IPS-15b (cell line): ENCODE results near the gene TARS1.
"Not testable (repeated sequence)": the region's sequence is repeated elsewhere in the genome, so short reads cannot be mapped to it uniquely, and the experiment has no call there.

Experiments
- H3K27me3 ChIP-seq: one replicate; pipeline ENCODE4 v1.6.1; 2013; ENCODE audit warnings: low read length; ENCODE audit not compliant: control insufficient read depth, insufficient read depth
- H3K36me3 ChIP-seq: one replicate; pipeline ENCODE4 v1.6.1; 2013; ENCODE audit warnings: low read length; ENCODE audit not compliant: control insufficient read depth, insufficient read depth
- H3K4me1 ChIP-seq: one replicate; pipeline ENCODE4 v1.6.1; 2013; ENCODE audit warnings: mild to moderate bottlenecking, low read length; ENCODE audit not compliant: control insufficient read depth, insufficient read depth
- H3K4me3 ChIP-seq: one replicate; pipeline ENCODE4 v1.5.1; 2013; ENCODE audit warnings: low read depth, low read length
- H3K9ac ChIP-seq: one replicate; pipeline ENCODE4 v1.6.1; 2013; ENCODE audit warnings: low read depth, mild to moderate bottlenecking, low read length
- H3K9me3 ChIP-seq: one replicate; pipeline ENCODE4 v1.6.1; 2013; ENCODE audit warnings: mild to moderate bottlenecking, low read length; ENCODE audit not compliant: control insufficient read depth, insufficient read depth

TARS1 gene

GRCh38 chr5:33420946-33421345 is 19.8 kb upstream of the TARS1 start:
- Histone ChIP-seq H3K27me3 (no peaks in the 10 kb centered on the region), H3K4me1 (no peaks in the 10 kb centered on the region), H3K9ac (no peak overlapping the region), H3K4me3 (no peak overlapping the region), H3K9me3 (no peaks in the 10 kb centered on the region), H3K36me3 (no peaks in the 10 kb centered on the region)

DNA sequence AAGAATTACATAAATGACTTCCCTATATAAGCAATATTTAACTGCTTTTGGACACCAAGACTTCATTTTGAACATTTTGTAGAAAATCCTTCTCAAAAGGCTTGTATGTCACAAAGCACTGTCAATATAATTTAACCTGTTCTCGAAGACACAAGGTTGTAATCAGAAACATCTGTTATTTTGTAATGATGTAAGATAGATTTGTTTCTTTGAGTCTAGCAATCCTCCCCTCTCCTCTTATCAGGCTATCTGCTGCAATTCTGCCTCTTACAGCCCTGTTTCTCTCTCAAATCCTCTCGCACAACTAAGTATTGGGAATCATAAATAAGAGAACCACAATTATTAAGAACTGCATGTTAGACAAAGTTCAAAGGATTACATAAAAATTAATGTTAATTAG is 18.6 kb upstream of the TARS1 start:
- no peaks in the 10 kb centered on the region for H3K27me3 ChIP-seq
- no peaks in the 10 kb centered on the region for H3K4me1 ChIP-seq
- no peak overlapping the region for H3K9ac ChIP-seq
- H3K4me3 ChIP-seq = no peak overlapping the region
- no peaks in the 10 kb centered on the region for H3K9me3 ChIP-seq
- H3K36me3 ChIP-seq = no peaks in the 10 kb centered on the region

- no peaks in the 10 kb centered on the region for H3K9me3 ChIP-seq
These were observed 17.6 kb upstream of the TARS1 start for GRCh38 chr5:33423018-33423630.

DNA sequence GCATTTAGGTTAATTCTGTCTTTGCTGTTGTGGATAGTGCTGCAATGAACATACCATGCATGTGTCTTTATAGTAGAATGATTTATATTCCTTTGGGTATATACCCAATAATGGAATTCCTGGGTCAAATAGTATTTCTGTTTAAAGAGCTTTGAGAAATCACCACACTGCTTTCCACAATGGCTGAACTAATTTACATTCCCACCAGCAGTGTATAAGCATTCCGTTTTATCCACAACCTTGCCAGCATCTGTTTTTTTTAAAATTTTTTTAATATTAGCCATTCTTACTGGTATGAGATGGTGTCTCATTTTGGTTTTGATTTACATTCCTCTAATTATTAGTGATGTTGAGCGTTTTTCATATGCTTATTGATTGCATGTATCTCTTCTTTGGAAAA is 15.5 kb upstream of the TARS1 start:
- no peaks in the 10 kb centered on the region for H3K9me3 ChIP-seq
- H3K4me1 ChIP-seq = no peaks in the 10 kb centered on the region
- H3K36me3 ChIP-seq = no peaks in the 10 kb centered on the region
- no peak overlapping the region for H3K9ac ChIP-seq
- no peak overlapping the region for H3K4me3 ChIP-seq
- H3K27me3 ChIP-seq = no peaks in the 10 kb centered on the region

More at GRCh38 chr5:33423018-33423630, 17.6 kb upstream of the TARS1 start:
- H3K27me3 ChIP-seq = no peaks in the 10 kb centered on the region
- H3K4me3 ChIP-seq = no peak overlapping the region
- no peaks in the 10 kb centered on the region for H3K4me1 ChIP-seq
- no peak overlapping the region for H3K9ac ChIP-seq
- H3K36me3 ChIP-seq = no peaks in the 10 kb centered on the region

- Histone ChIP-seq H3K9ac (no peak overlapping the region), H3K27me3 (no peaks in the 10 kb centered on the region), H3K36me3 (no peaks in the 10 kb centered on the region)
These were observed 9.8 kb upstream of the TARS1 start for GRCh38 chr5:33430983-33431382.

GRCh38 chr5:33432656-33433055 is 8.1 kb upstream of the TARS1 start:
- Histone ChIP-seq H3K27me3 (no peaks in the 10 kb centered on the region), H3K9me3 (no peaks in the 10 kb centered on the region), H3K9ac (no peak overlapping the region), H3K4me1 (no peaks in the 10 kb centered on the region), H3K36me3 (no peaks in the 10 kb centered on the region), H3K4me3 (no peak overlapping the region)

More at GRCh38 chr5:33430983-33431382, 9.8 kb upstream of the TARS1 start:
- Histone ChIP-seq H3K4me1 (no peaks in the 10 kb centered on the region), H3K4me3 (no peak overlapping the region), H3K9me3 (no peaks in the 10 kb centered on the region)

DNA sequence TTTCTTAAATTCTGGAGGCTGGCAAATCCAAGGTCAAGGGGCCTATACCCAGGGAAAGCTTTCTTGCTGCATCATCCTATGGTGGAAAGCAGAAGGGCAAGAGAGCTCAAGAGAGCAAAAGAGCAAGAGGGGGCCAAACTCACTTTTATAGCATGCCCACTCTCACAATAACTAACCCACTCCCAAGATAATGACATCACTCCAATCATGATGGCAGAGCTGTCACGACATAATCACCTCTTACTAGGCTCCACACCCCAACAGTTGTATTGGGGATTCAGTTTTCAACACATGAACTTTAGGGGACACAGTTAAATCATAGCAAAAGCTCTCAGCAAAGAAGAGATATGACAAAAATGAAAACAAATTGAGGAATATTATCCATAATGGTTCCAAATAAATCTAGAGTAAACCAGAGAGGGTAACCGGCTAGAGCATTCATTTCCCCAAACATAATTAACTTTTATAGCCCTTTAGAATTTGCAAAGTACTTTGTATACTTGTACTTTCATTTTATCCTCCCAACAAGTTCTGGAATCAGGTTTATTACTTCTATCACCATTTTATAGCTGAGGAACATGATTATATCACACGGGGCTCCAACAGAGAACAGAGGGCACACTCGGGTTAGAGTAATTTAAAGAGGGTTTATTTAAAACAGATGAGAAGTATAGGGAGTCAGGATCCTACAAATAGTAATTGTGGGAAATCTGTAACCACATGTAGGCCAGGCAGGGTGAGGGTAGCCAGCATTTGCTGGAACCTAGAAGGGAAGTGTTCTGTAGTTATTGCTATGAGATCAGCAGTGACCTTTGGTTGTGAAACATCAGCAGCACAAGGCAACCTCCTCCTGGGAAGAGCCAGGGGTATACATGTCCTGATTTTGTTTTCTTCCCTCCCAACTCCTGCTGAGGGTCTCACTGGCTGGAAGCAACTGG is 7.2 kb upstream of the TARS1 start:
- H3K27me3 ChIP-seq = no peaks in the 10 kb centered on the region
- H3K9ac ChIP-seq = no peak overlapping the region
- no peaks in the 10 kb centered on the region for H3K9me3 ChIP-seq
- H3K4me3 ChIP-seq = no peak overlapping the region
- no peaks in the 10 kb centered on the region for H3K36me3 ChIP-seq
- H3K4me1 ChIP-seq = no peaks in the 10 kb centered on the region

- not testable (repeated sequence) for H3K9me3 ChIP-seq, H3K4me3 ChIP-seq, H3K4me1 ChIP-seq, H3K9ac ChIP-seq, H3K36me3 ChIP-seq, H3K27me3 ChIP-seq
These were observed 4.8 kb upstream of the TARS1 start for GRCh38 chr5:33435893-33436490.

DNA sequence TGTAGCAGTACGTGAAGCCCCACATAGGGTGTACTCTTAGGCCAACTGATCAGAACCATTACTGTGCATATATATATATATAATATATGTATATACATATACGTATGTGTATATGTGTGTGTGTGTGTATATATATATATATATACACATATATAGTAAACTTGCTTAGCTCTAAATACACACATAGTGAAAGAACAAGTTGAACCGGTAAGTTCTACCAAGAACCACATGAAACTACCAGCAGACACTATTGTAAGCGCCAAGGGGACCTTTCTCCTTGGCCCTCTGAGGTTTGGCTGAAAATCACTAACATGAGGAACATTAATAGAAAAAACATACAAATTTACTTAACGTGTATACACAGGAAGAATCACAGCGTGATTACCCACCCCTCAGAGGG is 1.8 kb upstream of the TARS1 start:
- Histone ChIP-seq H3K27me3 (no peaks in the 10 kb centered on the region), H3K36me3 (no peaks in the 10 kb centered on the region), H3K9ac (no peak overlapping the region), H3K9me3 (no peaks in the 10 kb centered on the region), H3K4me1 (peaks cover 5% of the 10 kb centered on the region), H3K4me3 (peak overlapping the region; percentile 97)

GRCh38 chr5:33439905-33440481 is 772 bp upstream of the TARS1 start:
- no peaks in the 10 kb centered on the region for H3K9me3 ChIP-seq
- peaks cover 3% of the 10 kb centered on the region for H3K36me3 ChIP-seq
- peak overlapping the region; percentile 97 for H3K4me3 ChIP-seq
- H3K4me1 ChIP-seq = peaks cover 14% of the 10 kb centered on the region
- no peaks in the 10 kb centered on the region for H3K27me3 ChIP-seq
- H3K9ac ChIP-seq = peak overlapping the region; percentile 88

GRCh38 chr5:33441241-33442177 is 744 bp downstream of the TARS1 start:
- Histone ChIP-seq H3K9ac (peak overlapping the region; percentile 94), H3K27me3 (no peaks in the 10 kb centered on the region), H3K36me3 (peaks cover 6% of the 10 kb centered on the region), H3K4me3 (peak overlapping the region; percentile 97), H3K9me3 (no peaks in the 10 kb centered on the region), H3K4me1 (peaks cover 26% of the 10 kb centered on the region)
